ENCODE data around the gene ARX.

Gene ARX

GRCh38 chrX:24996096-24996709 lies 19.6 kb downstream of the ARX start:
- no peak for DNase-seq

GRCh38 chrX:24993879-24994278 lies 21.9 kb downstream of the ARX start:
- DNase-seq = no peak

DNA sequence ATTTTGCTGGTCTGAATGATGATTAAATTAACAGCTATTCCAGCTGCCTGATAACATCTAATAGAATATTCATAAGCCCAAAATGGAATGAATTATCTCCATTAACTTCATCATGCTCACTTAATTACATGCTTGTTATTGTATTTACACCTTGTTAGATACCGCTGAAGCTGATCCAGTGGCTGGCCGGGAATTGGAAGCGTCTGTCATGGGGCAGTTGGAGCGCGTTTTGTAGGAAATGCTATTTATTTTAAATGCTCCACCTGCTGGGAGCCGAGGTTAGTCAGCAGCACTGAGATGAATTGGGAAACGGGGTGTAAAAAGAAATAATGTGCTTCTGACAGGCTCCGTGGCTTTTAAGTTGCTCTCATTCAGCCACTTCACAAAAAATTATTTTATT lies 25.2 kb downstream of the ARX start:
- no peak for DNase-seq

GRCh38 chrX:24988314-24988713 lies 27.5 kb downstream of the ARX start:
- DNase-seq = no peak

DNA sequence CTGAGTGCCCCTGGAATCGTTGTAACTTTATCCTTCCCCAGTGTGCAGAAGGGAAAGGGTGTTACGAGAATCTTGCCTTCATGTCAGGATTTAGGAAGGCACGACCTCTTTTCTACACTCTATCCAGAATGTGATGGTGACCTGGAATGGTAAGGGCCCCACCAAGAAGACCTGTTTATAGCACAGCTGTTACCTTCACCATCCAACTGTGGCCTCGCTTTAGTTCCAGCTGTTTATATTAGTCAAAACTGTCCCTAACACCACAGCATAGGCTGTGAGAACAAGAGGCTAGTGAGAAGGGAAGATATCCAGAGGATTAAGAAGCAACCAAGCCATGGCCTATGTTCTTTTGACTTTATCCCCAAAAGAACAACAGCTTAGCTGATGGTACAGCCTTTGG lies 28.0 kb downstream of the ARX start:
- no peak for DNase-seq

DNA sequence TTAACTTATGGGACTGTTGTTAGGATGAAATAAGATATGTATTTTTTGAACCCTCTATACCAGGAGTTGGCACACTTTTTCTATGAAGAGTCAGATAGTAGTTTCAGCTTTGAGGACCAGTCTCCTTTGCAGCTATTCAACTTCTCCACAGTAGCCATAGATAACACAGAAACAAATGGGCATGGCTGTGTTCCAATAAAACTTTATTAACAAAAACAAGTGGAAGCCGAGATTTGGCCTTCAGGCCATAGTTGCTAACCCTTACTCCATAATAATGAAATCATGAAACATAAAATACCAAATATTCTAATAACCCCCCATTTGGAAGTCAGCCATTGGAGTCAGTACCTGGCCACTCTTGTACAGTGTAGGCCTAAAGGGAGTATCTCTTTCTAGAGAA lies 30.6 kb downstream of the ARX start:
- no peak for DNase-seq

- no peak for DNase-seq
These were observed 31.8 kb downstream of the ARX start for GRCh38 chrX:24983931-24984330.

DNA sequence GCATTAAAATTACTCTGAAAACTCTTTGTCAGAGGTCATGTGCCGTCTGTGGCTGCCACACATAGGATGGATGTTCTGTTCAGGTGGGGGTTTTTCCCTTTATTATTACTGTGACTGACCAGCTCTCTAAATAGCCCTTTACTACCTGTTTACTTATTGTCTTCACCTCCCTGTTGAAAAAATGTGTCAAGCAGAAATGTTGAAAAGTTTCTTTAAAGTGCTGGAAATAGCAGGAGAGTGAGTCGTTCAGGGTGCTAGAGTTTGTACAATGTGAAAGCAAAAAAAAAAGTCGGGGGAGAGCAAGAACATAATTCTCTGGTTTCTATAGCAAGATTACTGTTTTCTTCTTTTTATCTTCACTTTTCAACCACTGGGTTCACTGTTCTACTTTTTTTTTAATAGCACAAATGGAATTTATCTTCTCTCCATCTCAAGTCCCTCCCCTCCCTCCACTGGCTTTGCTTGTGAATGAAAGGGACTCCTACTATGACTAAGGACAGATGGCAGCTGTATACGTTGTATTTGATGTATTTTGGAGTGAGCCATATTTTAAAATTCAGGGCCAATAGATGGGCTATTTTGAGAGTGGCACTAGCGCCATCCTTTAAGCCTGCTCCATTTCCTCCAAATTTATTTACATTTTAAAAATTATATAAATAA lies 33.3 kb downstream of the ARX start:
- no peak for DNase-seq

- no peak for DNase-seq
These were observed 34.7 kb downstream of the ARX start for GRCh38 chrX:24981030-24981429.

GRCh38 chrX:24979081-24979480 lies 36.7 kb downstream of the ARX start:
- no peak for DNase-seq

- no peak for DNase-seq
These were observed 46.0 kb downstream of the ARX start for GRCh38 chrX:24969812-24970211.

DNA sequence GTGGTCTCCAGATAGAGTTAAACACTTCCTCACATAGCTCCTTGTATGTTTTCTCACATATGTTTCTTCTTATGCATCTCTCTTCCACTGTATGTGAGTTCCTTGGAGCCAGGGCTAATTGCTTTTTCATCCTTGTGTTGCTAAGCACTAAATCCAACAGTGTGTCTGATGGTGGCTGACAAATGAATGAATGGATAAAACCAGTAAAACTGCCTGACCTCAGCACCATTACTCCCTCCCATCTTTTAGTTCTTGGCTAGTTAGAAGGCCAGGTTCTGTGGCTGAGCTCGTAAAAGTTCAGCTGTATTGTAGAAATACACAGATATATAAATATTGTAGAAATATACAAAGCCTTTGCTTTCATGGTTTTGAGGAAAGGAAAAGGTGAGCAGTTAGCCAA lies 50.4 kb downstream of the ARX start:
- no peak for DNase-seq

GRCh38 chrX:24963823-24964222 lies 51.9 kb downstream of the ARX start:
- no peak for DNase-seq

- no peak for DNase-seq
These were observed 54.0 kb downstream of the ARX start for GRCh38 chrX:24961809-24962208.

DNA sequence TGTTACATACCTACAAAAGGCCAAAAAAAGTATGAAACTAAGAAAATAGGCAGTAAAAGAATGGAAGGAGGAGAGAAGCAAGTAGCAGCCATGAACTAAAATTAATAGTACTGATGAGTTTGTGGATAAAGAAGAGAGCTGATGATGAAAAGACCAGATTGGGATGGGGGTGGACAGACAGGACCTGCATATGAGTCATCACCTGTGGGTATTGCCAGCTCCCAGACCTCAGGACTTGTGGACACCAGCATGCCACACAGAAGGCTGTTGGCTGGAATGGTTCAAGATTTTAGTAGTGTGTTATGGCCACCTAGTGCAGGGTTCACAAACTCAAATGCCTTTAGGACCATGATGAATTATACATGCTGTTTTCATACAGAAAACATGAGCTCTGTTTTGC lies 58.9 kb downstream of the ARX start:
- no peak for DNase-seq

DNA sequence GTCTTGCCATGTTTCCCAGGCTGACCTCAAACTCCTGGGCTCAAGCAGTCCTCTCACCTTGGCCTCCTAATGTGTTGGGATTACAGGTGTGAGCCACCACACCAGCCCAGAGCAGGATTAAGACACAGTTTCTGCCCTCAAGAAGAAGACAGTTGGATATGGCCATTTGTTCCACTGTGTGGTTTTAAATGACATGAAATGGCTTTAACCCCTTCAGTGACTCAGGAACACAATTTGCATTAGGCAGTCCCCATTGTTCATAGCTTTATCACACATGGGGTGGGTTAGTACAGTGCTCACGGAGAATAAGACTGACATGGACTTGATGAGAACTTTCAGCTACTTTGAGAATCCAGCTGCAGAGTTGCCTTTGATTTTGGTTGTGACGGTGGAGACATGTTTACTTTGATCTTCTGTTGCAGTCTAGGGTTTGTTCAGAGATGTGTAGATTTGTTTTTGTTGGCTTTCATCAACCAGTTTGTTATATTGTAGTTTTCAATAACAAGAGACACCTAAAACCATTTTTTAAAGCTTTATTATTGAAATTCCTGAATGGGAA lies 60.3 kb downstream of the ARX start:
- no peak for DNase-seq

DNA sequence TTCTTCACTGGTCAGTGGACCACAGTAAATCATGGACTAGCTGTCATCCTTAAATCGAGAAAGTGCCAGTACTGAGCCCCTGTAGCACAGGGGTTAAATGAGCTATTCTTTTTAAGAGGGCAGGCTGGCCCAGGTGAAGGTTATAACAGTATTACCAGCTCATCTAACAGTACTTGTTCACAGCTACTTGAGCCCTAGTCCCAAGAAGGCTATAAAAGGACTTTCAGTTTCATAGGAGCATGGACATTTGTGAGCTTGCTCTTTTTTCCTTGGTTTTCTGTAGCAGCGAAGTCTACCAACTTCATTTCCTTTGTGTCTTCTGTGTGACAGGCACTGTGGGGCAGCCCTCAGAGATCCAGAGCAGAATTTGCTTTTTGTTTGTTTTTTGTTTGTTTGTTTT lies 61.0 kb downstream of the ARX start:
- DNase-seq = no peak
